ENCODE data around the gene ITGA6.

Gene ITGA6

DNA sequence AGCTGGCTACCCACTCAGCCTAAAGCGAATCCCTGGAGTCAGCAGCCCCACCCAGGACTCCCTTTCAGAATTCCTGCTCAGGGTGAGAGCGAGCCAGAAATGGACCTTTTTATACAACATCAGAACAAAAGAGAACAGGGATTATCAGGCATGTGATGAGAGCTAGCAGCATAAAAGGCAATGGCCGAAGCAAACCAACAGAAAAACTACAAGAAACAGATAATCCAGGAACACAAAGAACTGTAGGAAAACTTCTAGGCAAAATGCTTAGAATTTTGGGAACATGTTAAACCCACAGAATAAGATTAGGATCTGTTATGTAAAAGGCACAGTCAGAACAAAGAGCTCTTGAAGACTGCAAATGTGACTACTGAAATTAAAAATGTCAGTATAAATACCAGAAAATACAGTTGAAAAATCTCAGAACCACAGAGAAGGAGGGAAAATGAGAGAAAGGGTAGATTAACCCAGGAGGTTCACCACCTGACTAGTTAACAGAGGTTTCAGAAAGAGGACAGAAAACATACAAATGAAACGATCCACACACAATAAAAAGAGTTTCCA, 31.3 kb downstream of the ITGA6 start:
- Histone ChIP-seq H3K27ac (ENCODE audit: extremely low read depth, low read depth, low read length) (no peak overlapping the region), H3K36me3 (ENCODE audit: control insufficient read depth in 2 of 2, insufficient read depth in 1 of 2, low read length in 2 of 2) (no peaks in the 10 kb centered on the region), H3K4me3 (ENCODE audit: low read depth, low read length) (no peak overlapping the region), H3K9me3 (ENCODE audit: control insufficient read depth, insufficient read depth, low read depth, low read length) (no peaks in the 10 kb centered on the region), H3K4me1 (ENCODE audit: control insufficient read depth, insufficient read depth, low read length) (no peaks in the 10 kb centered on the region)
- TF ChIP-seq OSR2 (tag by site-specific recombination; IDR thresholded peaks at IDR 0.05) (no peak), SCRT2 (tag by site-specific recombination; IDR thresholded peaks at IDR 0.05) (no peak), PRDM1 (tag by site-specific recombination; IDR thresholded peaks at IDR 0.05) (no peak), ZNF426 (tag by site-specific recombination; IDR thresholded peaks at IDR 0.05) (no peak), ZBTB7A (tag by site-specific recombination; IDR thresholded peaks at IDR 0.05; ENCODE audit: low read depth) (no peak), ZNF785 (tag by site-specific recombination; IDR thresholded peaks at IDR 0.05) (no peak), OVOL3 (tag by site-specific recombination; IDR thresholded peaks at IDR 0.05) (no peak), HOXC10 (CRISPR knock-in tag; IDR thresholded peaks at IDR 0.05) (no peak), ZNF266 (tag by site-specific recombination; IDR thresholded peaks at IDR 0.05; ENCODE audit: low read depth) (no peak), ZNF16 (tag by site-specific recombination; IDR thresholded peaks at IDR 0.05; ENCODE audit: low read depth) (no peak), ZNF239 (tag by site-specific recombination; IDR thresholded peaks at IDR 0.05) (no peak), MZF1 (tag by site-specific recombination; IDR thresholded peaks at IDR 0.05; ENCODE audit: borderline replicate concordance) (no peak), CTCF (tag by site-specific recombination; IDR thresholded peaks at IDR 0.05) (no peak), ZNF274 (IDR thresholded peaks at IDR 0.05; ENCODE audit: low read length) (no peak), ZNF274 (tag by site-specific recombination; IDR thresholded peaks at IDR 0.05; ENCODE audit: borderline replicate concordance) (no peak), ZNF391 (tag by site-specific recombination; IDR thresholded peaks at IDR 0.05; ENCODE audit: borderline replicate concordance, low read depth) (no peak), ZEB2 (tag by site-specific recombination; IDR thresholded peaks at IDR 0.05) (no peak), ZNF121 (tag by site-specific recombination; IDR thresholded peaks at IDR 0.05) (no peak)
- TF ChIP-seq, protein P1, sequence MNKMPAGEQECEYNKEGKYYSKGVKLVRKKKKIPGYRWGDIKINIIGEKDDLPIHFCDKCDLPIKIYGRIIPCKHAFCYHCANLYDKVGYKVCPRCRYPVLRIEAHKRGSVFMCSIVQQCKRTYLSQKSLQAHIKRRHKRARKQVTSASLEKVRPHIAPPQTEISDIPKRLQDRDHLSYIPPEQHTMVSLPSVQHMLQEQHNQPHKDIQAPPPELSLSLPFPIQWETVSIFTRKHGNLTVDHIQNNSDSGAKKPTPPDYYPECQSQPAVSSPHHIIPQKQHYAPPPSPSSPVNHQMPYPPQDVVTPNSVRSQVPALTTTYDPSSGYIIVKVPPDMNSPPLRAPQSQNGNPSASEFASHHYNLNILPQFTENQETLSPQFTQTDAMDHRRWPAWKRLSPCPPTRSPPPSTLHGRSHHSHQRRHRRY (tag by site-specific recombination; IDR thresholded peaks at IDR 0.05): no peak
- ChIA-PET POLR2A (no interaction called here), CTCF (interaction anchor here (0.5 to 1.7 kb wide), 4 partner anchors 27 to 286 kb away, joined by 3 to 7 read pairs (median 3); no protein-coding TSS in a partner anchor)

GRCh38 chr2:172460780-172461201, 33.4 kb downstream of the ITGA6 start:
- ChIA-PET POLR2A (interaction anchor here (1.8 kb wide), 1 partner anchor 33 kb away, joined by 11 read pairs; the partner anchor contains the start of gene ITGA6), CTCF (interaction anchor here (0.6 to 10.7 kb wide), 26 partner anchors 8 to 754 kb away, joined by 3 to 213 read pairs (median 8); partner anchors contain the start of gene ITGA6)
- H3K9me3 ChIP-seq (ENCODE audit: control insufficient read depth, insufficient read depth, low read depth, low read length): no peaks in the 10 kb centered on the region
- H3K4me1 ChIP-seq (ENCODE audit: control insufficient read depth, insufficient read depth, low read length): no peaks in the 10 kb centered on the region
- H3K36me3 ChIP-seq (ENCODE audit: control insufficient read depth in 2 of 2, insufficient read depth in 1 of 2, low read length in 2 of 2): no peaks in the 10 kb centered on the region
- no peak overlapping the region for H3K4me3 ChIP-seq (ENCODE audit: low read depth, low read length)
- H3K27ac ChIP-seq (ENCODE audit: extremely low read depth, low read depth, low read length): no peak overlapping the region
- TF ChIP-seq KLF16 (tag by site-specific recombination; IDR thresholded peaks at IDR 0.05) (no peak), ZNF239 (tag by site-specific recombination; IDR thresholded peaks at IDR 0.05) (no peak), ZNF148 (tag by site-specific recombination; IDR thresholded peaks at IDR 0.05; ENCODE audit: borderline replicate concordance) (no peak), ZNF48 (tag by site-specific recombination; IDR thresholded peaks at IDR 0.05) (no peak), ZSCAN23 (tag by site-specific recombination; IDR thresholded peaks at IDR 0.05) (no peak), EGR2 (tag by site-specific recombination; IDR thresholded peaks at IDR 0.05; ENCODE audit: low read depth) (no peak), ZNF37A (tag by site-specific recombination; IDR thresholded peaks at IDR 0.05) (no peak), SETDB1 (IDR thresholded peaks at IDR 0.05; ENCODE audit: insufficient read length, low read length) (no peak), ZNF391 (tag by site-specific recombination; IDR thresholded peaks at IDR 0.05; ENCODE audit: borderline replicate concordance, low read depth) (no peak), ZNF302 (tag by site-specific recombination; IDR thresholded peaks at IDR 0.05; ENCODE audit: low read depth) (no peak), SP7 (tag by site-specific recombination; IDR thresholded peaks at IDR 0.05) (no peak)

Data from HEK293 (cell line).